Measurements from ENCODE around the gene TRIM4. TPM values are rescaled to one million over a fixed set of nuclear protein-coding genes. Genes with fewer than 3 reads are reported as not detected.
"Not testable (repeated sequence)": the region's sequence is repeated elsewhere in the genome, so short reads cannot be mapped to it uniquely, and the experiment has no call there.

The TRIM4 gene
- polyA plus RNA-seq, 6 donors from 2014 or later = 12.6 to 39.2 (median 23.1) TPM

DNA sequence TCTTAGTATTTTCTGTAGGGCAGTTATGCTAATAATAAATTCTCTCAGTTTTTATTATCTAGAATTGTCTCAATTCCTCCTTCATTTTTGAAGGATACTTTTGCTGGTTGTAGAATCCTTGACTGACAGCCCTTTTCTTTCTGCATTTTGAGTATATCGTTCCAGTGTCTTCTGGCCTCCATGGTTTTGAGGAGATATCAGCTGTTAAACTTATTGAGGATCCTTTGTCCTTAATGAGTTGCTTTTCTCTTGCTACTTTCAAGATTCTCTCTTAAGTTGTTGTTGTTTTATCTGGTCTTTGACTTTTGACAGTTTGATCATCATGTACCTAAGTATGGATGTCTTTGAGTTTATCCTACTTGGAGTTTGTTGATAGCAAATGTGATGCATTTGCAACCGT is 19.0 kb upstream of the TRIM4 start:
- ATAC-seq (ENCODE audit: low read depth in 2 of 2) (no peak), DNase-seq (no peak)
- H3K36me3 Mint-ChIP-seq = peaks cover 0 to 17% of the 10 kb centered on the region in 2 donors
- no peak overlapping the region for H3K27ac Mint-ChIP-seq
- H3K27me3 Mint-ChIP-seq = peaks cover 52 to 82% (median 74%) of the 10 kb centered on the region in 3 donors
- H3K9me3 Mint-ChIP-seq = peaks cover 11 to 25% (median 14%) of the 10 kb centered on the region in 7 donors
- no peak overlapping the region for H3K4me3 Mint-ChIP-seq
- H3K4me1 Mint-ChIP-seq = peaks cover 0 to under 1% (median 0%) of the 10 kb centered on the region in 3 donors

DNA sequence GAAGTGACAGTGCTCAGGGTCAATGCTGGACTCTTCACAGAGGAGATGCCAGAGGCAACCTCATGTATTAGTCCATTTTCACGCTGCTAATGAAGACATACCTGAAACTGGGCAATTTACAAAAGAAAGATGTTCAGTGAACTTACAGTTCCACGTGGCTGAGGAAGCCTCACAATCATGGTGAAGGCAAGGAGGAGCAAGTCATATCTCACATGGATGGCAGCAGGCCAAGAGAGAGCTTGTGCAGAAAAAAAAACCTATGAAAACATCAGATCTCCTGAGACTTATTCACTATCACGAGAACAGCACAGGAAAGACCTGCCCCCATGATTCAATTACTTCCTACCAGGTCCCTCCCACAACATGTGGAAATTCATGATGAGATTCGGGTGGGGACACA is 15.7 kb upstream of the TRIM4 start:
- H3K9me3 Mint-ChIP-seq = peaks cover 11 to 25% (median 14%) of the 10 kb centered on the region in 7 donors
- H3K27me3 Mint-ChIP-seq = peaks cover 64 to 79% (median 76%) of the 10 kb centered on the region in 3 donors
- H3K27ac Mint-ChIP-seq; H3K4me3 Mint-ChIP-seq; ATAC-seq (ENCODE audit: low read depth in 2 of 2); H3K4me1 Mint-ChIP-seq; DNase-seq: not testable (repeated sequence)
- H3K36me3 Mint-ChIP-seq = peaks cover 0 to 17% of the 10 kb centered on the region in 2 donors

DNA sequence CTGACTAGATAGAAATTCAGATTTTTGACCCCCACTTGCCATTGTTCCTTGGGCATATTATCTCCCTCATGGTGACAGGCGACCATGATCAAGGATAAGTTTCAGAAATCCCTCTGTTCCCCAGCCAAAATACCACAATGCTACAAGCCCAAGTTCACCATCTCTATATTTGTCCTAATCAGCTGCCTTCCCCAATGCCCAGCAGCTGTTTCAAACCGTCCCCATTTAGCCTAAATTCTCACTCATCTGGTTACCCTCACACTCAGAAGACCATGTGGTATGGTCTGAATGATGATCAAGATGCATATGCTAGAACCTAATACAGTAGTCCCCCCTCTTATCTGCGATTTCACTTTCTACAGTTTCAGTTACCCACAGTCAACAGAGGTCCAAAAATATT is 11.0 kb upstream of the TRIM4 start:
- no peak for DNase-seq
- H3K36me3 Mint-ChIP-seq = no peaks in the 10 kb centered on the region
- H3K27ac Mint-ChIP-seq = no peak overlapping the region
- ATAC-seq (ENCODE audit: low read depth in 2 of 2) = no peak
- H3K27me3 Mint-ChIP-seq = peaks cover 68 to 91% (median 86%) of the 10 kb centered on the region in 3 donors
- no peaks in the 10 kb centered on the region for H3K9me3 Mint-ChIP-seq
- H3K4me1 Mint-ChIP-seq = peaks cover 0 to 15% (median 5%) of the 10 kb centered on the region in 3 donors
- H3K4me3 Mint-ChIP-seq = peak overlapping the region in 1 of 8 donors; percentile 21

DNA sequence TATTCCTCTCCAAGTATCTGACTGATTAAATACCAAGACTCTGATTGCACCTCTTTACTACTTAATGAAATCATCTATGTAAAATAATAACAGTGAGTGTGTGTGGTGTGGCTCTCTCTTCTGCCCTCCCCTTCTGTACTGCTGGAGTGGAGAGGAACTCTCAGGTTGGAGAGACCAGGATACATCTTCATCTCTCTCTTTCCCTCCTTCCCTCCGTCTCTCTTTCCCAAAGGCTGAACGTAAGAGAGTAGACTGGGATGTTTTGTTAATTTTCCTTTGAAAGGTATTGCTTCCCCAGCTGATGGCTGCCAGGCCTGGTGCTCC is 10.4 kb upstream of the TRIM4 start:
- Mint-ChIP-seq H3K4me3 (peak overlapping the region in 1 of 8 donors; percentile 22), H3K4me1 (peaks cover 0 to 15% (median 5%) of the 10 kb centered on the region in 3 donors), H3K36me3 (no peaks in the 10 kb centered on the region), H3K9me3 (no peaks in the 10 kb centered on the region), H3K27me3 (peaks cover 64 to 88% (median 85%) of the 10 kb centered on the region in 3 donors), H3K27ac (peak overlapping the region in 2 of 6 donors; percentile 8 to 46)
- DNase-seq (no peak), ATAC-seq (ENCODE audit: low read depth in 2 of 2) (no peak)

DNA sequence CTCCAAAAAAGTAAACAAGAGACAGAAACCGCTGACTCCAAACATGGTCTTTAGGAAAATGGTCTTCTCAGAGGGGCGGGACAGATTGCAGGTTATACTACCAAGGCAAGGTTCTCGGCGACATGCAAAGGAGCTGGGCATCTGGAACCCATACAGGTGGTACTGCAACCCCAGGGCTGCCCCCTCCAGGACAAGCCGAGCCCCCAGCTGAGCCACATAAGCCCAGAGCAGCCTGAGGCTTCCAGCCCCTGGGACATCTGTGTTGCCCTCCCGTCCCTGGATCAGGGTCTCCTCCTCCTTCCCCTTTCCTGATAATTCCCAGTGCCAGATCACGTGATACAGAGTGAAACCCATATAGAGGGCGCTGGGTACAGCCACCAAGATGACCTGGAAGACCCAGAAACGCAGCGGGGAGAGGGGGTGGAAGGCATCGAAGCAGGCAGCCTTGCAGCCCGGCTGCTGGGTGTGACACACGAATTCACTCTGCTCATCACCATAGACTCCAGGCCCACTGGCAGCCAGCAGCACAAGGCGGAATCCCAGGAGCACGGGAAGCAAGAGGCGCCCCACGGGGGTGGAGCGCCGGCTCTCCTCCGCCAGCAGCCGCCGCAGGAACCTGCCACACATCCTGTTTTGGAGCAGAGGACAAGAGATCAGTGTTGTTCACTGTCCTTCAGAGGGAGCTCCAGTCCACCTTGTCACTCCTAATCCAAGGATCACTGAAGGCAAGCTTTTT is 9.8 kb upstream of the TRIM4 start, which contains the start of gene GJC3:
GJC3 (minus strand) TSS at position 627 of the 736 bp plus-strand sequence; CDS start at position 627, 0 bp downstream.
- peak within 1 kb of the TSS in 4 of 6 donors; percentile 8 to 75 (median 46) for H3K27ac Mint-ChIP-seq
- no peaks in the 10 kb centered on the region for H3K9me3 Mint-ChIP-seq
- peaks cover 62 to 84% (median 82%) of the 10 kb centered on the region in 3 donors for H3K27me3 Mint-ChIP-seq
- no peak for DNase-seq
- peak within 1 kb of the TSS in 4 of 8 donors; percentile 21 to 48 (median 28) for H3K4me3 Mint-ChIP-seq
- no peaks in the 10 kb centered on the region for H3K36me3 Mint-ChIP-seq
- peaks cover 0 to 15% (median 5%) of the 10 kb centered on the region in 3 donors for H3K4me1 Mint-ChIP-seq
- ATAC-seq (ENCODE audit: low read depth in 2 of 2) = peak; percentile 39 to 45

DNA sequence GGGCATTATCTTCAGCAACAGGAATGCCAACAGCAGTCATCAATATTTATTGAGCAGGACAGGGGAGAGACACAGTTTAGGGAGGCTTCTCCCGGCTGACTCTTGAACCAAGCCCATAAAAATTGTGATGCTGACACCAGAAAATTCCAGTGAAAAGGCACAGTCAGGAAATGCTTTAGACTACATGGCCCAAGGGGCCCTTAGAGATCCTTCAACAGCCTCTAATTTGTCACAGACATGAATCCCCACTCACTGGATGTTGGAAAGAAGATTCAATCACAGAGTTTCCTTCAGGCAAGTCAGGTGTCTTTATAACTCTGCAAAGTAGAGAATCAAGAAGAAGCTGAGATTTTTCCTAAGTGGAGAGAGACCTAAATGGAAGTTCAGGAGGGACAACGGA is 8.9 kb upstream of the TRIM4 start:
- DNase-seq (no peak), ATAC-seq (ENCODE audit: low read depth in 2 of 2) (no peak)
- Mint-ChIP-seq H3K36me3 (no peaks in the 10 kb centered on the region), H3K9me3 (no peaks in the 10 kb centered on the region), H3K27ac (no peak overlapping the region), H3K27me3 (peaks cover 57 to 80% (median 72%) of the 10 kb centered on the region in 3 donors), H3K4me3 (no peak overlapping the region), H3K4me1 (peaks cover 0 to 15% (median 5%) of the 10 kb centered on the region in 3 donors)

DNA sequence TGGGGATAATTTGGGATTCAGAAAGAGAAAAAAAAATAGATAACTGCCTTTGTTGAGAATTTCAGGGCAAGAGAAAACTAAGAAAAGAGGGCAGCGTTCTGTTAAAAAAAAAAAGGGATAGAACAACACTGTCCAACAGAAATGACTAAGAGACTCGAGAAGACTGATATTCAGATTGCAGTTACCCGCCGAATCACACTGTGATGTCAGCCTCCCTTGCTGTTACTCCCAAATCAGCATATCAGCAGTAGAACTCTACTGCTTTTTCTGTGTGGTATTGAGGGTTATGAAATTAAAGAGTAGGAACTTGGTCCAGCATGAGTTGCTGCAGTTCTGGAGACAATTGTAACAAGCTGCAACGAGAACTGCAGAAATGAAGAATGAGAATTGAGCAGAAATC is 8.2 kb upstream of the TRIM4 start:
- Mint-ChIP-seq H3K27me3 (peaks cover 56 to 74% (median 66%) of the 10 kb centered on the region in 3 donors), H3K4me1 (peaks cover 0 to 15% (median 5%) of the 10 kb centered on the region in 3 donors), H3K36me3 (no peaks in the 10 kb centered on the region), H3K4me3 (no peak overlapping the region), H3K27ac (no peak overlapping the region), H3K9me3 (no peaks in the 10 kb centered on the region)
- ATAC-seq (ENCODE audit: low read depth in 2 of 2) (no peak), DNase-seq (no peak)

DNA sequence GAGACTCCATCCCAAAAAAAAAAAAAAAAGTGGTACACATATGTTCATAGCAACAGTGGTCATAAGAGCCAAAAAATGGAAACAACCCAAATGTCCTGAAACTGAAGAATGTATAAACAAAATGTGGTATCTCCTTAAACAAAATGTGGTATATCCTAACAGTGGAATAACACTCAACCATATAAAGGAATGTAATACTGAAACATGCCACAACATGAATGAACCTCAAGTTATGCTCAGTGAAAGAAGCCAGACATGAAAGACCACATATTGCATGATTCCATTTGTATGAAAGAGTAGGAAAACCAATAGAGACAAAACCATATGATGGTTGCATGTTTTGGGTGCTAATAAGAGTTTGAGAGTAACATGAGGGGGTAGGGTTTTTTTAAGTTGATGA is 7.0 kb upstream of the TRIM4 start:
- DNase-seq = no peak
- H3K4me1 Mint-ChIP-seq = peaks cover 0 to 15% (median 5%) of the 10 kb centered on the region in 3 donors
- peaks cover 51 to 63% (median 57%) of the 10 kb centered on the region in 3 donors for H3K27me3 Mint-ChIP-seq
- H3K9me3 Mint-ChIP-seq = peaks cover 0 to 2% (median 0%) of the 10 kb centered on the region in 7 donors
- peaks cover 0 to 10% of the 10 kb centered on the region in 2 donors for H3K36me3 Mint-ChIP-seq
- H3K27ac Mint-ChIP-seq = no peak overlapping the region
- ATAC-seq (ENCODE audit: low read depth in 2 of 2) = no peak
- no peak overlapping the region for H3K4me3 Mint-ChIP-seq

DNA sequence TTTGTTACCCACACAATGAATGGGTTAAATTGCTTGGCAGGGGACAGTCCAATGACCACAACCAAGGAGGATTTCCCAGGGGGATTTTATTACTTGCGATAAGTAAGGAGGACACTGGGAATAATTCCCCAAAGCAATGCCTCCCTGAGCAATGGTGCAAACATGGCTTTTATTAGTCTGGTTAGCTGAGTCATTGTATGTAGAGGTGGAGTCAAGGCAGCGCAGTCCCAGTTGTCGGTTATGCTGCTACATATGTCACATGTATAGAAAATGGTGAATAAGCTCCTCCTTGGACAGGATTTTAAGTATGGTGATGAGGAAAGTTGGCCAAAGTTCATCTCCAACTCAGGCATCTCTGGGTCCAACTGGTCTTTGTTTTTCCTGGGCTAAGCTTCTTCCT is 3.9 kb upstream of the TRIM4 start:
- Mint-ChIP-seq H3K9me3 (peaks cover 0 to 3% (median 0%) of the 10 kb centered on the region in 7 donors), H3K27ac (no peak overlapping the region), H3K27me3 (peaks cover 26 to 36% (median 30%) of the 10 kb centered on the region in 3 donors), H3K4me1 (peaks cover 10 to 16% (median 12%) of the 10 kb centered on the region in 3 donors), H3K36me3 (peaks cover 0 to 18% of the 10 kb centered on the region in 2 donors), H3K4me3 (no peak overlapping the region)
- no peak for DNase-seq
- ATAC-seq (ENCODE audit: low read depth in 2 of 2) = no peak

DNA sequence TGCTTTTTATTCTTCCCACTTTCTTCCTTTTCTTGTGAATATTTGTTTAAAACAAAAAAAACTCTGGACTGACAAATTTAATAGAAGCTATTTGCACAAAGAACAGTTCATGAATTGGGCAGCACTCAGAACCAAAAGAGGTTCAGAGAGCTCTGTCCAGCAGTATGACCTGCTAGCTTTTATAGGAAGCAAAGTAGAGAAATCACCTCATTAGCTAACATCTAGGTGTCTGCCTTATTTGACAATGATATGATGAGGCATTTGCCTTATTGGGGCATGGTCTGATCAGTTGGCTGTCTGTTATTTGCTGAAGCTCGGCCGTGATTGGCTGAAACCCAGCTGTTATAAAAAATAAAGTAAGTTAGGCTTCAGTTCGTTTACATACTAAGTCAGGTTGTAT is 819 bp upstream of the TRIM4 start:
- Mint-ChIP-seq H3K27me3 (peaks cover 7 to 11% (median 9%) of the 10 kb centered on the region in 3 donors), H3K9me3 (peaks cover 0 to 3% (median 0%) of the 10 kb centered on the region in 7 donors), H3K36me3 (peaks cover 0 to 30% of the 10 kb centered on the region in 2 donors), H3K4me3 (peak overlapping the region; percentile 94 to 99 (median 96)), H3K27ac (peak overlapping the region in 2 of 6 donors; percentile 96 to 99), H3K4me1 (peaks cover 32 to 45% (median 41%) of the 10 kb centered on the region in 3 donors)
- no peak for DNase-seq
- no peak for ATAC-seq (ENCODE audit: low read depth in 2 of 2)

DNA sequence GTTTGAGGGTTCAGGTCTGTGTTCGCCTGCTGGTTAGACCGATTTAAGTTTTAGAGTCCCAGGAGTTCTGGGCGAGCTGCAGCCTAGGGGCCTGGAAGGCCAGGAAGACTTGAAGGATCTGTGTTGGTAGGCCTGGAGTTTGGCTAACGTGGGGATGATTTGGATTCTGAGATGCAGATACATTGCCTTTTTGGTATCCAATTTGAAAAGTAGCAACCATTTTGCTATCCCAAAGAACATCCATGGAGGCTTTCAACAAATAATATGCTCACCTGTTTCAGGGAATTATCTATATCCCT is 433 bp upstream of the TRIM4 start:
- DNase-seq = no peak
- Mint-ChIP-seq H3K4me1 (peaks cover 35 to 49% (median 45%) of the 10 kb centered on the region in 3 donors), H3K36me3 (peaks cover 0 to 30% of the 10 kb centered on the region in 2 donors), H3K4me3 (peak overlapping the region; percentile 94 to 99 (median 96)), H3K27me3 (peaks cover 3 to 8% (median 7%) of the 10 kb centered on the region in 3 donors), H3K27ac (peak overlapping the region; percentile 90 to 99 (median 95)), H3K9me3 (peaks cover 0 to 3% (median 0%) of the 10 kb centered on the region in 7 donors)
- ATAC-seq (ENCODE audit: low read depth in 2 of 2) = no peak

DNA sequence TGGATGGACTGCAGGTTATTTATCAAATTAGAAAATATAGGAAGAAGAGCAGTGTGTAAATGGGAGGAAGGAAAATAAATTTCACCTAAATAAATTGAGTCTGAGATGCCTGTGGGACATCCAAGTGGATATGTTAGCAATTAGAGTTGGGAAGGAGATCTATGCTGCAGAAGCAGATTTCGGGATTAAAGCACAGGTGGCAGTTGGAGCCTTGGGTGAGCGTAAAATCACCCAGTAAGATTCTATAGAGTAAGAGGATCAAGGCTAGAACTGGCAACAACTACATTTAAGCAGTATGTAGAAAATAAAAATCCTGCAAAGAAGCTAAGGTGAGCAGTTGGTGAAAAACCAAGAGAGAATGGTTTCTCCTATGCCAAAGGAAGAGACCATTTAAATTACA is 8.4 kb downstream of the TRIM4 start:
- Mint-ChIP-seq H3K27me3 (no peaks in the 10 kb centered on the region), H3K4me1 (peaks cover 33 to 50% (median 35%) of the 10 kb centered on the region in 3 donors), H3K4me3 (no peak overlapping the region), H3K36me3 (peaks cover 15 to 25% of the 10 kb centered on the region in 2 donors), H3K27ac (no peak overlapping the region), H3K9me3 (no peaks in the 10 kb centered on the region)
- DNase-seq = no peak
- ATAC-seq (ENCODE audit: low read depth in 2 of 2) = no peak

DNA sequence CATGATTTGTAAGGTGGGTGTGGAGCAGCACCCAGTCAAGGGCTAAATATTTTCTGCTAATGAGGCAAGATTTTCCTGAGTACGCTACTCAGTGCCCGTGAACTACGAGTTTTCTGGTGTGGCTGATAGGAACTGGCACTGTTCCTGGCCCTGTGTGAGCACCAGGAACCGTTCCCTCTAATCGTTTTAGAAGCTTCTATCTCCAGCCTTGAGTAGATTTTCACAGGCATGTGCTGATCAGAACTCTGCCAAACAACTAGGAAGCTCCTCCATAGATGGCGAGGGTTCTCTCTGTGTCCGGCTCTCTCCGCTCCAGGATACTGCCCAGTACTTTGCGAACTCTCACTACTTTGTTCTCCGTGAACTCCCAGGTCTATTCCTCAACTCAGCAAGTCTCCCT is 17.7 kb downstream of the TRIM4 start:
- no peak for ATAC-seq (ENCODE audit: low read depth in 2 of 2)
- Mint-ChIP-seq H3K9me3 (peaks cover 0 to 4% (median 0%) of the 10 kb centered on the region in 7 donors), H3K27me3 (no peaks in the 10 kb centered on the region), H3K4me3 (no peak overlapping the region), H3K27ac (no peak overlapping the region), H3K4me1 (peaks cover 6 to 13% (median 10%) of the 10 kb centered on the region in 3 donors), H3K36me3 (peaks cover 31 to 43% of the 10 kb centered on the region in 2 donors)
- no peak for DNase-seq
